SK-N-SH (cell line): ENCODE data around the gene LRP1.

Experiments used
- CHD2 ChIP-seq: fragments of 150-350 bp; IDR thresholded peaks from 2 replicates; pipeline ENCODE4 v1.6.1; 2018; ENCODE audit warnings: low read length; ENCODE audit not compliant: partially characterized antibody
- EZH2phosphoT487 ChIP-seq: fragments of 200-600 bp; sonication (generic); IDR thresholded peaks from 2 replicates; pipeline ENCODE4 v1.6.1; 2017; ENCODE audit warnings: low read depth, mixed run types, mild to moderate bottlenecking, antibody characterized with exemption, moderate library complexity, borderline replicate concordance
- JUND ChIP-seq: IDR thresholded peaks from 2 replicates; pipeline ENCODE4 v1.4.0; 2012
- MEF2A ChIP-seq: IDR thresholded peaks from 2 replicates; pipeline ENCODE4 v1.4.0; 2012; ENCODE audit warnings: low read depth, borderline replicate concordance
- MXI1 ChIP-seq: IDR thresholded peaks from 2 replicates; pipeline ENCODE4 v1.6.1; 2012; ENCODE audit warnings: mild to moderate bottlenecking, low read depth, low read length, improper control_type of control experiment
- POLR2AphosphoS5 ChIP-seq: IDR thresholded peaks from 2 replicates; pipeline ENCODE4 v1.6.1; 2012; ENCODE audit warnings: low read depth, low read length
- RAD21 ChIP-seq: IDR thresholded peaks from 2 replicates; pipeline ENCODE4 v1.6.1; 2012; ENCODE audit warnings: mild to moderate bottlenecking, low read length
- RXRA ChIP-seq: IDR thresholded peaks from 2 replicates; pipeline ENCODE4 v1.4.0; 2012; ENCODE audit warnings: low read depth, mild to moderate bottlenecking, borderline replicate concordance
- SIN3A ChIP-seq: IDR thresholded peaks from 2 replicates; pipeline ENCODE4 v1.6.1; 2012; ENCODE audit warnings: low read depth, mild to moderate bottlenecking, low read length, moderate library complexity, borderline replicate concordance
- SMC3 ChIP-seq: IDR thresholded peaks from 2 replicates; pipeline ENCODE4 v1.6.1; 2012; ENCODE audit warnings: low read depth, low read length, improper control_type of control experiment
- TEAD4 ChIP-seq: IDR thresholded peaks from 2 replicates; pipeline ENCODE4 v1.4.0; 2012; ENCODE audit warnings: mild to moderate bottlenecking, borderline replicate concordance; ENCODE audit not compliant: insufficient read depth
- ZBTB33 ChIP-seq: IDR thresholded peaks from 2 replicates; pipeline ENCODE4 v1.4.0; 2012; ENCODE audit warnings: low read depth, borderline replicate concordance
- TF ChIP-seq, protein P1 (sequence below): fragments of 200-600 bp; sonication (generic); IDR thresholded peaks from 2 replicates; pipeline ENCODE4 v1.6.1; 2017; ENCODE audit warnings: antibody characterized with exemption, mild to moderate bottlenecking, moderate library complexity
- TF ChIP-seq, protein P2 (sequence below): IDR thresholded peaks from 2 replicates; pipeline ENCODE4 v1.4.0; 2012; ENCODE audit warnings: low read depth

GRCh38 chr12:57128519-57129247 lies 400 bp downstream of the LRP1 start:
- TF ChIP-seq, protein P1, sequence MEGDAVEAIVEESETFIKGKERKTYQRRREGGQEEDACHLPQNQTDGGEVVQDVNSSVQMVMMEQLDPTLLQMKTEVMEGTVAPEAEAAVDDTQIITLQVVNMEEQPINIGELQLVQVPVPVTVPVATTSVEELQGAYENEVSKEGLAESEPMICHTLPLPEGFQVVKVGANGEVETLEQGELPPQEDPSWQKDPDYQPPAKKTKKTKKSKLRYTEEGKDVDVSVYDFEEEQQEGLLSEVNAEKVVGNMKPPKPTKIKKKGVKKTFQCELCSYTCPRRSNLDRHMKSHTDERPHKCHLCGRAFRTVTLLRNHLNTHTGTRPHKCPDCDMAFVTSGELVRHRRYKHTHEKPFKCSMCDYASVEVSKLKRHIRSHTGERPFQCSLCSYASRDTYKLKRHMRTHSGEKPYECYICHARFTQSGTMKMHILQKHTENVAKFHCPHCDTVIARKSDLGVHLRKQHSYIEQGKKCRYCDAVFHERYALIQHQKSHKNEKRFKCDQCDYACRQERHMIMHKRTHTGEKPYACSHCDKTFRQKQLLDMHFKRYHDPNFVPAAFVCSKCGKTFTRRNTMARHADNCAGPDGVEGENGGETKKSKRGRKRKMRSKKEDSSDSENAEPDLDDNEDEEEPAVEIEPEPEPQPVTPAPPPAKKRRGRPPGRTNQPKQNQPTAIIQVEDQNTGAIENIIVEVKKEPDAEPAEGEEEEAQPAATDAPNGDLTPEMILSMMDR, result no peak
- TF ChIP-seq EZH2phosphoT487 (no peak), SMC3 (no peak), RAD21 (no peak), JUND (no peak), CHD2 (no peak), RXRA (no peak), POLR2AphosphoS5 (no peak), ZBTB33 (no peak), SIN3A (no peak), TEAD4 (no peak), MXI1 (no peak), MEF2A (no peak)
- TF ChIP-seq, protein P2, sequence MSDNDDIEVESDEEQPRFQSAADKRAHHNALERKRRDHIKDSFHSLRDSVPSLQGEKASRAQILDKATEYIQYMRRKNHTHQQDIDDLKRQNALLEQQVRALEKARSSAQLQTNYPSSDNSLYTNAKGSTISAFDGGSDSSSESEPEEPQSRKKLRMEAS, result no peak
